Measurements from ENCODE around the gene PLA2G12A.
"Not testable (repeated sequence)": the region's sequence is repeated elsewhere in the genome, so short reads cannot be mapped to it uniquely, and the experiment has no call there.

Gene PLA2G12A

GRCh38 chr4:109728385-109728784, 1.5 kb downstream of the PLA2G12A start:
- DNase-seq = no peak

- DNase-seq = no peak
Measured at GRCh38 chr4:109723110-109723509, 6.8 kb downstream of the PLA2G12A start.

- no peak for DNase-seq
Measured at GRCh38 chr4:109722357-109722756, 7.5 kb downstream of the PLA2G12A start.

- DNase-seq = no peak
Measured at GRCh38 chr4:109721033-109721432, 8.8 kb downstream of the PLA2G12A start.

GRCh38 chr4:109719604-109720003, 10.3 kb downstream of the PLA2G12A start:
- no peak for DNase-seq

- no peak for DNase-seq
Measured at GRCh38 chr4:109718759-109719158, 11.1 kb downstream of the PLA2G12A start.

- no peak for DNase-seq
Measured at GRCh38 chr4:109713500-109713899, 16.4 kb downstream of the PLA2G12A start.

GRCh38 chr4:109708990-109709389, 20.9 kb downstream of the PLA2G12A start:
- DNase-seq = no peak

- DNase-seq = no peak
Measured at GRCh38 chr4:109708435-109708834, 21.4 kb downstream of the PLA2G12A start.

- no peak for DNase-seq
Measured at GRCh38 chr4:109703664-109704361, 26.1 kb downstream of the PLA2G12A start.

- peak; percentile 86 for DNase-seq
Measured at GRCh38 chr4:109702950-109703663, 26.8 kb downstream of the PLA2G12A start, which contains the start of gene CASP6. TSS of gene CASP6 (minus strand) at chr4:109703445. CDS start at chr4:109703395, 50 bp downstream.

- no peak for DNase-seq
Measured at GRCh38 chr4:109701566-109702410, 28.1 kb downstream of the PLA2G12A start.

GRCh38 chr4:109699553-109700225, 30.2 kb downstream of the PLA2G12A start:
- no peak for DNase-seq

GRCh38 chr4:109698656-109699055, 31.2 kb downstream of the PLA2G12A start:
- no peak for DNase-seq

- DNase-seq = no peak
Measured at GRCh38 chr4:109691411-109691920, 38.4 kb downstream of the PLA2G12A start.

- DNase-seq = no peak
Measured at GRCh38 chr4:109690690-109691410, 39.0 kb downstream of the PLA2G12A start.

GRCh38 chr4:109684727-109685126, 45.1 kb downstream of the PLA2G12A start:
- no peak for DNase-seq

GRCh38 chr4:109683621-109684253, 46.1 kb downstream of the PLA2G12A start:
- DNase-seq = no peak

- no peak for DNase-seq
Measured at GRCh38 chr4:109682875-109683274, 47.0 kb downstream of the PLA2G12A start.

- not testable (repeated sequence) for DNase-seq
Measured at GRCh38 chr4:109678925-109679324, 50.9 kb downstream of the PLA2G12A start.

GRCh38 chr4:109678472-109678871, 51.4 kb downstream of the PLA2G12A start:
- not testable (repeated sequence) for DNase-seq
